ENCODE results near the gene FOXRED2.

Gene FOXRED2

DNA sequence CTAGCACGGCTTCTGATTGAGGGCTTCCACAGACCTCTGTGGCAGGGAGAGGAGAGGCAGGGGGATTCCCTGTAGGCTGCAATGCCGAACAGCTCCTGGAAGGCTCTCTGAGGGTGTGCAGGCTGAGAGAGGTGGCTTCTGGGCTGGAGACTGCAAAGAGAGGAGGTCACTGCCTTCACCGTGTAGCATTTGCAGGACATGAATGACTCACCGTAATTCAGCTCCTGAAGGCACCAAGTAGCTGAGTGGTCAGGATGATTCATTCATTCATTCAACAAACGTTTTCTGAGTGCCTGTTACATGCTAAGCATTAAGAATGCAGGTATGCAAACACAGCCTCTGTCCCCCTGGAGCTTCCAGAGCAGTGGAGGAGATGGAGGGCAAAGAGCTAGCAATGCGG, 40.1 kb upstream of the FOXRED2 start:
- TF ChIP-seq, protein P1, sequence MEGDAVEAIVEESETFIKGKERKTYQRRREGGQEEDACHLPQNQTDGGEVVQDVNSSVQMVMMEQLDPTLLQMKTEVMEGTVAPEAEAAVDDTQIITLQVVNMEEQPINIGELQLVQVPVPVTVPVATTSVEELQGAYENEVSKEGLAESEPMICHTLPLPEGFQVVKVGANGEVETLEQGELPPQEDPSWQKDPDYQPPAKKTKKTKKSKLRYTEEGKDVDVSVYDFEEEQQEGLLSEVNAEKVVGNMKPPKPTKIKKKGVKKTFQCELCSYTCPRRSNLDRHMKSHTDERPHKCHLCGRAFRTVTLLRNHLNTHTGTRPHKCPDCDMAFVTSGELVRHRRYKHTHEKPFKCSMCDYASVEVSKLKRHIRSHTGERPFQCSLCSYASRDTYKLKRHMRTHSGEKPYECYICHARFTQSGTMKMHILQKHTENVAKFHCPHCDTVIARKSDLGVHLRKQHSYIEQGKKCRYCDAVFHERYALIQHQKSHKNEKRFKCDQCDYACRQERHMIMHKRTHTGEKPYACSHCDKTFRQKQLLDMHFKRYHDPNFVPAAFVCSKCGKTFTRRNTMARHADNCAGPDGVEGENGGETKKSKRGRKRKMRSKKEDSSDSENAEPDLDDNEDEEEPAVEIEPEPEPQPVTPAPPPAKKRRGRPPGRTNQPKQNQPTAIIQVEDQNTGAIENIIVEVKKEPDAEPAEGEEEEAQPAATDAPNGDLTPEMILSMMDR (IDR thresholded peaks at IDR 0.05; ENCODE audit: insufficient read depth, low read length, poor library complexity, severe bottlenecking) = no peak
- no peaks in the 10 kb centered on the region for H3K36me3 ChIP-seq (ENCODE audit: low read length)
- H3K27me3 ChIP-seq (ENCODE audit: low read length) = no peaks in the 10 kb centered on the region
- no peaks in the 10 kb centered on the region for H3F3A ChIP-seq (ENCODE audit: insufficient read depth)
- H3K9me3 ChIP-seq (ENCODE audit: insufficient read depth, low read length) = no peaks in the 10 kb centered on the region
- no peaks in the 10 kb centered on the region for H4K20me1 ChIP-seq (ENCODE audit: low read depth, low read length)
- H2AFZ ChIP-seq (ENCODE audit: low read depth, low read length, severe bottlenecking) = no peak overlapping the region
- H3K9me2 ChIP-seq (replicated peaks; ENCODE audit: insufficient read depth, low read length) = no peaks in the 10 kb centered on the region
- H3K79me2 ChIP-seq (ENCODE audit: insufficient read depth, low read length) = no peaks in the 10 kb centered on the region
- H3K27ac ChIP-seq (ENCODE audit: low read depth, low read length) = no peak overlapping the region
- H3K9ac ChIP-seq (ENCODE audit: low read length) = no peak overlapping the region
- no peak overlapping the region for H3K4me3 ChIP-seq (ENCODE audit: insufficient read depth, low read length, poor library complexity, severe bottlenecking)
- no peak overlapping the region for H3K4me2 ChIP-seq (ENCODE audit: low read depth, low read length, poor library complexity, severe bottlenecking)

GRCh38 chr22:36546092-36546804, 39.4 kb upstream of the FOXRED2 start:
- Histone ChIP-seq H3K79me2 (ENCODE audit: insufficient read depth, low read length) (no peaks in the 10 kb centered on the region), H3K27ac (ENCODE audit: low read depth, low read length) (no peak overlapping the region), H3K9me2 (replicated peaks; ENCODE audit: insufficient read depth, low read length) (no peaks in the 10 kb centered on the region), H3K4me3 (ENCODE audit: insufficient read depth, low read length, poor library complexity, severe bottlenecking) (no peak overlapping the region), H3K9ac (ENCODE audit: low read length) (no peak overlapping the region), H2AFZ (ENCODE audit: low read depth, low read length, severe bottlenecking) (no peak overlapping the region), H3K27me3 (ENCODE audit: low read length) (no peaks in the 10 kb centered on the region), H4K20me1 (ENCODE audit: low read depth, low read length) (no peaks in the 10 kb centered on the region), H3K36me3 (ENCODE audit: low read length) (no peaks in the 10 kb centered on the region), H3K9me3 (ENCODE audit: insufficient read depth, low read length) (no peaks in the 10 kb centered on the region), H3F3A (ENCODE audit: insufficient read depth) (no peaks in the 10 kb centered on the region), H3K4me2 (ENCODE audit: low read depth, low read length, poor library complexity, severe bottlenecking) (no peak overlapping the region)
- TF ChIP-seq EZH2phosphoT487 (conservative IDR thresholded peaks at IDR 0.05; ENCODE audit: low read length) = no peak
- TF ChIP-seq, protein P1 (IDR thresholded peaks at IDR 0.05; ENCODE audit: insufficient read depth, low read length, poor library complexity, severe bottlenecking) = peak; percentile 43

GRCh38 chr22:36544107-36544620, 37.3 kb upstream of the FOXRED2 start:
- no peak overlapping the region for H3K4me2 ChIP-seq (ENCODE audit: low read depth, low read length, poor library complexity, severe bottlenecking)
- H3K4me3 ChIP-seq (ENCODE audit: insufficient read depth, low read length, poor library complexity, severe bottlenecking) = no peak overlapping the region
- H3K27ac ChIP-seq (ENCODE audit: low read depth, low read length) = no peak overlapping the region
- no peaks in the 10 kb centered on the region for H3F3A ChIP-seq (ENCODE audit: insufficient read depth)
- no peak overlapping the region for H3K9ac ChIP-seq (ENCODE audit: low read length)
- TF ChIP-seq, protein P1 (IDR thresholded peaks at IDR 0.05; ENCODE audit: insufficient read depth, low read length, poor library complexity, severe bottlenecking) = no peak
- no peak for TF ChIP-seq EZH2phosphoT487 (conservative IDR thresholded peaks at IDR 0.05; ENCODE audit: low read length)
- no peaks in the 10 kb centered on the region for H3K79me2 ChIP-seq (ENCODE audit: insufficient read depth, low read length)
- no peaks in the 10 kb centered on the region for H3K27me3 ChIP-seq (ENCODE audit: low read length)
- no peaks in the 10 kb centered on the region for H3K9me2 ChIP-seq (replicated peaks; ENCODE audit: insufficient read depth, low read length)
- H3K9me3 ChIP-seq (ENCODE audit: insufficient read depth, low read length) = no peaks in the 10 kb centered on the region
- no peaks in the 10 kb centered on the region for H4K20me1 ChIP-seq (ENCODE audit: low read depth, low read length)
- no peak overlapping the region for H2AFZ ChIP-seq (ENCODE audit: low read depth, low read length, severe bottlenecking)
- no peaks in the 10 kb centered on the region for H3K36me3 ChIP-seq (ENCODE audit: low read length)

All from SU-DHL-6 (cell line).